H1 (cell line): Measurements from ENCODE around the gene DDX21.

Experiments
- EP300 ChIP-seq, 2 experiments: IDR thresholded peaks; 1 replicate in 1 of 2; 2 replicates in 1 of 2; pipeline ENCODE4 v1.6.1; 2011 to 2012; ENCODE audit warnings: low read depth in 2 of 2, low read length in 2 of 2, mild to moderate bottlenecking in 2 of 2, borderline replicate concordance in 1 of 2, inconsistent platforms in 1 of 2, moderate library complexity in 1 of 2
- NRF1 ChIP-seq: IDR thresholded peaks from 2 replicates; pipeline ENCODE4 v1.6.1; 2011; ENCODE audit warnings: mild to moderate bottlenecking, low read depth, low read length, improper control_type of control experiment
- POLR2A ChIP-seq, 2 experiments: IDR thresholded peaks; 1 replicate in 1 of 2; 2 replicates in 1 of 2; pipeline ENCODE4 v1.6.1; 2011; ENCODE audit warnings: low read depth in 2 of 2, low read length in 2 of 2, mild to moderate bottlenecking in 2 of 2; ENCODE audit errors: control extremely low read depth in 1 of 2
- RAD21 ChIP-seq, 2 experiments: IDR thresholded peaks in 1 of 2; conservative IDR thresholded peaks in 1 of 2; 2 replicates each; pipeline ENCODE4 v1.6.1; 2011; ENCODE audit warnings: low read depth in 2 of 2, low read length in 2 of 2, improper control_type of control experiment in 1 of 2, inconsistent platforms in 1 of 2, mild to moderate bottlenecking in 1 of 2, moderate library complexity in 1 of 2
- SP4 ChIP-seq: IDR thresholded peaks from 2 replicates; pipeline ENCODE4 v1.6.1; 2012; ENCODE audit warnings: low read length, inconsistent platforms
- TBP ChIP-seq: IDR thresholded peaks from 2 replicates; pipeline ENCODE4 v1.6.1; 2011; ENCODE audit warnings: low read depth, low read length, improper control_type of control experiment
- TF ChIP-seq, protein P1 (sequence below): IDR thresholded peaks from 2 replicates; pipeline ENCODE4 v1.6.1; 2012; ENCODE audit warnings: inconsistent platforms
- TF ChIP-seq, protein P2 (sequence below), 3 experiments: IDR thresholded peaks; 1 replicate in 2 of 3; 2 replicates in 1 of 3; pipeline versions ENCODE4 v1.5.1 to v1.6.1; 2011; ENCODE audit warnings: low read length in 3 of 3, mild to moderate bottlenecking in 3 of 3, inconsistent platforms in 2 of 3, low read depth in 1 of 3, moderate library complexity in 1 of 3; ENCODE audit not compliant: insufficient read depth in 1 of 3; ENCODE audit errors: control extremely low read depth in 1 of 3

DNA sequence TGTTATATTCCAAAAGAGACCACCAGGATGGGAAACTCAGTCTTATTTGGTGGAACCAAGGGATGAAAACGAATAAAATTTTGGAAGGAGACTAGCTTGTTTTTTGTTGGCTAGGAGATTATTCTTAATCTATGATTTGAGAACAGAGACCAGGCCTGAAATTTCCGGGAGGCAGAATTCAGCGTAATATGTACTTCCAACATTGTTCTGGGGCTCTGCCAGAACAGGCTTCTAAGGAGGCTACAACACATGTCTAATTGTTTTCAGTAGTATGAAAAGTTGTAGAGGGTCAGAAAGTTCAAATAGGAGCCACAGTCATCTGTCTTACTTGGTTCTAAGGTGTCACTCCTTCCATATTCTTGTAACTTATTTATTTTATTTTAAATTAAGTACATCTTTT is 1.7 kb downstream of the DDX21 start:
- no peak for TF ChIP-seq NRF1
- no peak for TF ChIP-seq SP4
- TF ChIP-seq POLR2A (IDR thresholded peaks at IDR 0.05; ENCODE audit: control extremely low read depth in 1 of 2, low read depth in 2 of 2, low read length in 2 of 2): no peak
- TF ChIP-seq, protein P1, sequence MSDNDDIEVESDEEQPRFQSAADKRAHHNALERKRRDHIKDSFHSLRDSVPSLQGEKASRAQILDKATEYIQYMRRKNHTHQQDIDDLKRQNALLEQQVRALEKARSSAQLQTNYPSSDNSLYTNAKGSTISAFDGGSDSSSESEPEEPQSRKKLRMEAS: no peak
- no peak for TF ChIP-seq EP300 (IDR thresholded peaks at IDR 0.05; ENCODE audit: borderline replicate concordance in 1 of 2, low read depth in 2 of 2, low read length in 2 of 2)
- TF ChIP-seq, protein P2, sequence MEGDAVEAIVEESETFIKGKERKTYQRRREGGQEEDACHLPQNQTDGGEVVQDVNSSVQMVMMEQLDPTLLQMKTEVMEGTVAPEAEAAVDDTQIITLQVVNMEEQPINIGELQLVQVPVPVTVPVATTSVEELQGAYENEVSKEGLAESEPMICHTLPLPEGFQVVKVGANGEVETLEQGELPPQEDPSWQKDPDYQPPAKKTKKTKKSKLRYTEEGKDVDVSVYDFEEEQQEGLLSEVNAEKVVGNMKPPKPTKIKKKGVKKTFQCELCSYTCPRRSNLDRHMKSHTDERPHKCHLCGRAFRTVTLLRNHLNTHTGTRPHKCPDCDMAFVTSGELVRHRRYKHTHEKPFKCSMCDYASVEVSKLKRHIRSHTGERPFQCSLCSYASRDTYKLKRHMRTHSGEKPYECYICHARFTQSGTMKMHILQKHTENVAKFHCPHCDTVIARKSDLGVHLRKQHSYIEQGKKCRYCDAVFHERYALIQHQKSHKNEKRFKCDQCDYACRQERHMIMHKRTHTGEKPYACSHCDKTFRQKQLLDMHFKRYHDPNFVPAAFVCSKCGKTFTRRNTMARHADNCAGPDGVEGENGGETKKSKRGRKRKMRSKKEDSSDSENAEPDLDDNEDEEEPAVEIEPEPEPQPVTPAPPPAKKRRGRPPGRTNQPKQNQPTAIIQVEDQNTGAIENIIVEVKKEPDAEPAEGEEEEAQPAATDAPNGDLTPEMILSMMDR (IDR thresholded peaks at IDR 0.05; ENCODE audit: control extremely low read depth in 1 of 3, insufficient read depth in 1 of 3, low read depth in 1 of 3, low read length in 3 of 3): no peak
- no peak for TF ChIP-seq RAD21 (IDR thresholded peaks at IDR 0.05 in 1 of 2, conservative IDR thresholded peaks at IDR 0.05 in 1 of 2; ENCODE audit: low read depth in 2 of 2, low read length in 2 of 2)
- TF ChIP-seq TBP: no peak
